ENCODE measurements around the gene ZC3H4.

Gene ZC3H4

GRCh38 chr19:47132194-47132852 is 18.7 kb upstream of the ZC3H4 start:
- no peak for DNase-seq

GRCh38 chr19:47130589-47131227 is 17.1 kb upstream of the ZC3H4 start, which contains the start of gene SAE1:
Gene SAE1, plus strand, starts transcription at chr19:47130835. Its CDS starts 96 bp downstream, at chr19:47130931.
- peak; percentile 96 to 98 for DNase-seq

DNA sequence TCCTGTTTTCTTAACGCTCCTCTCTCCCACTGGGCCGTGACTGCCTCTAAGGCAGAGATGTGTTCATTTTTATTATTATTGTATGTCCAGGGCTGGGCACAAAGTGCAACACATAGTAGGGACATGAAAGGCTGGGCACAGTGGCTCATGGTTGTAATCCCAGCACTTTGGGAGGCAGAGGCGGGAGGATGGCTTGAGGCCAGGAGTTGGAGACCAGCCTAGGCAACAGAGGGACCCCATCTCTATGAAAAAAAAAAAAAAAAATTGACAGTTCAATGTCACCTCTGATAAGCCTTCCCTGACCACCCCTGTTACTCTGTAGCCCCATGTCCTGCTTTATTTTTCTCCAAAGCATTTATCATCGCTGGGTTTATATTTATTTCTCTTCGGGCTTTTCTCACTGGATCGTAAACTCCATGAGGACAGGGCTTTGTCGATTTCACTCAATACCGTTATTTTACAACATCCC is 16.6 kb upstream of the ZC3H4 start:
- no peak for DNase-seq

DNA sequence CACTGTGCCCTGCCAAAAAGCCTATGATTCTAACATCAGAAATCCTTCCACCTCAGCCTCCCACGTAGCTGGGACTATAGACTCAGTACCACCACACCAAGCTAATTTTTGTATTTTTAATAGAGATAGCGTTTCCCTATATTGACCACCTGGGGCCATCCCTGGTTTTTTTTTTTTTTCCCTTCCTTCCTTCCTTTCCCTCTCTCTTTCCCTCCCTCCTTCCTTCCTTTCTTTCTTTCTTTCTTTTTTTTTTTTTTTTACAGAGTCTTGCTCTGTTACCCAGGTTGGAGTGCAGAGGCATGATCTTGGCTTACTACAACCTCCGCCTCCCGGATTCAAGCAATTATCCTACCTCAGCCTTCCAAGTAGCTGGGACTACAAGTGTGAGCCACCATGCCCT is 16.0 kb upstream of the ZC3H4 start:
- no peak for DNase-seq

DNA sequence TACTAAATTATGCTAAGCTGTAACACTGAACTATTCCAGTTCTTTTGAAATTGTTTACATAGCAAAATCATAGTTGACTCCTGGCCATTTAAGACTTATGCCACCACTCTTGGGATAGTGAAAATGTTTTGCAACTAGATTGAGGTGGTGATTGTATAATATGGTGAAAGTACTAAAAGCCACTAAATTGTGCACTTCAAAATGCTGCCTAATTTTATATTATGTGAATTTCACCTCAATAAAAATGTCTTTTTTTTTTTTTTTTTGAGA is 12.0 kb upstream of the ZC3H4 start:
- no peak for DNase-seq

GRCh38 chr19:47124937-47125668 is 11.5 kb upstream of the ZC3H4 start:
- peak; percentile 62 to 83 for DNase-seq

DNA sequence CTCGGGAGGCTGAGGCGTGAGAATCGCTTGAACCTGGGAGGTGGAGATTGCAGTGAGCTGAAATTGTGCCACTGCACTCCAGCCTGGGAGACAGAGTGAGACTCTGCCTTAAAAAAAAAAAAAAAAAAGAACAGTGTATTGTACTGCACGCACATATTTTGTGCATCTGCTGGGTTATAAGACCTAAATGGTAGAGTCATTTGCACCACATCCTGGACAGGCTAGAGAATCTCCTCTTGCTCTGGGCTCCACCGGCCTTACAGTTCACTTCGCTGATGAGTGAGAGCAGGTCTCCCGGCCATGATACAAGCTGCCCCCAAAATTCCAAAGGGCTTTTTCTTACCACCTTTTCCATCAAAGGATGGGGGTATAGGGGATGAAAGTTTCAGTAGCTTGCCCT is 9.8 kb upstream of the ZC3H4 start:
- no peak for DNase-seq

DNA sequence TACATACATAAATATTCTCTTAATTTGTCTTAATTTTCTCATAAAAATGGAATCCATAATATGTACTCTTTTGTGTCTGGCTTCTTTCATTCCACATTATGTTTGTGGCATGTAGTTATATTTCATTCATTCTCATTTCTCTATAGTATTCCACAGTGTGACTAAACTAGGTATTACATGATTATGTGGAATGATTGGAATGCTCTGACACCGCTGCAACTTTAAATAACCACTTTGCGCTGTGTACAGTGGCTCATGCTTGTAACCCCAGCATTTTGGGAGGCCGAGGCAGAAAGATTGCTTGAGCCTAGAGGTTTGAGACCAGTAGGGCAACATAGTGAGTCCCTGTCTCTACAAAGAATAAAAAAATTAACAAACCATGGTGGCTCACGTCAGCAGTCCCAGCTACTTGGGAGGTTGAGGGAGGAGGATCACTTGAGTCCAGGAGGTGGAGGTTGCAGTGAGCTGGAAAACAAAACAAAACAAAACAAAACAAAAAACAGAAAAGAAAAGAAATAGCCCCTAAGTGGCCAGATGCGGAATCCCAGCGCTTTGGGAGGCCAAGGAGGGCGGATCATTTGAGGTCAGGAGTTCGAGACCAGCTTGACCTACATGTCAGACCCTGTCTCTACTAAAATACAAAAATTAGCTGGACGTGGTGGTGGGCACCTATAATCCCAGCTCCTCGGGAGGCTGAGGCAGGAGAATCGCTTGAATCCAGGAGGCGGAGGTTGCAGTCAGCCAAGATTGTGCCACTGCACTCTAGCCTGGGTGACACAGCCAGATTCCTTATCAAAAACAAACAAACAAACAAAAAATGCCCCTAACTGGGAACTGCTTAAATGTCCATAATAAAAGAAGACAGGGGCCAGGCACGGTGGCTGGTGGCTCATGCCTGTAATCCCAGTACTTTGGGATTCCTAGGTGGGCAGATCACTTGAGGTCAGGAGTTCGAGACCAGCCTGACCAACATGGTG is 9.1 kb upstream of the ZC3H4 start:
- DNase-seq: no peak

DNA sequence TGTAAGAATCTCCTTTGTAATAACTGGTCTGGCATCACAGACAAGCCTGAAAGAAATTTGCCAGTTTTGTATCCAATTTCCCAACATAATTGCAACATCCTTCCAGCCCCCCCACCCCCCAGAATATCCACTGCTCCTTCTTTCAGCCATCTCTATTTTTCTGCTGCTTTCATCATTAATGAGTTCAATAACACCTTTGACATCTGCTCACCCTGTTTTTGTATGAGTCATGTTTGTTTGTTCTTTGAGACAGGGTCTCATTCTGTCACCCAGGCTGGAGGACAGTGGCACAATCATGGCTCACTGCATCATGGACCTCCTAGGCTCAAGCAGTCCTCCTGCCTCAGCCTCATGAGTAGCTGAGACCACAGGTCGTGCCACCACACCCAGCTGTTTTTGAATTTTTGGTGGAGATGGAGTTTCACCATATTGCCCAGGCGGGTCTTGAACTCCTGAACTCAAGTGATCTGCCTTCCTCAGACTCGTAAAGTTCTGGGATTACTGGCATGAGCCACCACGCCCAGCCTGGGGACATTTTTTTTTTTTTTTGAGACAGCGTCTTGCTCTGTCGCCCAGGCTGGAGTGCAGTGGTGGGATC is 7.0 kb upstream of the ZC3H4 start:
- DNase-seq: no peak

GRCh38 chr19:47113850-47114651 is 475 bp upstream of the ZC3H4 start:
- no peak for DNase-seq

DNA sequence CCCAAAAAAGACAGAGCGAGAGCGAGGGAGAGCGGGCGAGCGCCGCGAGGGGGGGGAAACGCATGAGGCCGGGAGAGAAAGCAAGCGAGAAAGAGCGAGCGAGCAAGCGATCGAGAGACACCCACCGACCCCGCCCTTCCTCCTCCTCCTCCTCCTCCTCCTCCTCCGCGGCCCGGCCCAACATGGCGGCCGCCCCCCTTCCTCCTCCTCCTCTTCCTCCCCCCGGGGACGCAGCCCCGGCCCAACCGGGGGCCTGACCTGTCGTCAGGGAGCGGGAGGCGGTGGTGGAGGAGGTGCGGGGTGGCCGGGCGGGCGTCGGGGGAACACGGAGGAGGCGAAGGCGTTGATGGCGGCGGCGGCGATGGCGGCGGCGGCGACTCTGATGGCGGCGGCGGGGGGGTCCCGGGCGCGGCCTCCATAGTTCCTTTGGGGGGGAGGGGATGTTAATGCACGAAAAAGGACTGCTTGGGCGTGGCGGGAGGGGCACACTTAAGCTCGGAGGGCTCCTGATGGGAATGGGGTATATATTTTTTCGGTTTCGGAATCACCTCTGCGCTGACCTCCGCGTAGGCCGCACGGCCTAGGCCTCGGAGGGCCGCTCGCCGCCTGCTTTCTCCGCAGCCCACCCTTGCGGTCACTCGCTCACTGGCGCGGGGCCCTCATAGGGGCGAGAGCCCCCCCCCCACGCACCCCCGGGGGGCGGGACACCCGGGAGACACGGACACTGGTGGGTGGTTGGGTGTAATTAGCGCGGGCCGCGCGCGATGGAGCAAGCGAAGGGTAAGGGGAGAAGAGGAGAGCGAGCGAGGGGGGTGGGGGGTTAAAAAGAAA is 1.2 kb downstream of the ZC3H4 start:
- DNase-seq: peak; percentile 77 to 80

DNA sequence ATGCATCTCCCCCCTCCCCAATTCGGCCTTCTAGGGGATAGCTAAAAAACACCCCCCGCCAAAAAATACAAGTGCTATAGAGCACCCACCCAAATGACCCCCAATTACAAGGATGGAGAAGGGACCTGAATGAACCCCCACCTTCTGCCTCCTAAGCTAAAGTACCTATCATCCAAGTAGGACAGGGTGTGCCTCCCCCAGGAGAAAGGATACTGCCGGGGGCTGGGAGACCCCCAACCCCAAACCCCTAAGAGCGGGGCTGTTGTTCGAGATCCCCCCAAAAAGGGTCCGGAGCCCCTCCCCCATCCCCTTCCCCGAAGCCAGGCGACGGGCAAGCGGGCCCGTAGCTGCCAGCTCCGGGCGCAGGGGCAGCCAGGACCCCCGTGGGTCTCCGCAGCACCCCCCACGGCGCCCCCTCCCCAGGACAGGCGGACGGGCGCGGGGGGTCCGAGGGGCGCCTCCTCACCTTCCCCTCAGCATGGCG is 1.9 kb downstream of the ZC3H4 start:
- DNase-seq: no peak

GRCh38 chr19:47111006-47111621 is 2.5 kb downstream of the ZC3H4 start:
- peak; percentile 66 to 86 for DNase-seq

- DNase-seq: peak in 1 of 2 donors; percentile 5
Observed at GRCh38 chr19:47110521-47111005, 3.0 kb downstream of the ZC3H4 start.

- DNase-seq: peak; percentile 51 to 61
Observed at GRCh38 chr19:47109541-47110375, 3.8 kb downstream of the ZC3H4 start.

DNA sequence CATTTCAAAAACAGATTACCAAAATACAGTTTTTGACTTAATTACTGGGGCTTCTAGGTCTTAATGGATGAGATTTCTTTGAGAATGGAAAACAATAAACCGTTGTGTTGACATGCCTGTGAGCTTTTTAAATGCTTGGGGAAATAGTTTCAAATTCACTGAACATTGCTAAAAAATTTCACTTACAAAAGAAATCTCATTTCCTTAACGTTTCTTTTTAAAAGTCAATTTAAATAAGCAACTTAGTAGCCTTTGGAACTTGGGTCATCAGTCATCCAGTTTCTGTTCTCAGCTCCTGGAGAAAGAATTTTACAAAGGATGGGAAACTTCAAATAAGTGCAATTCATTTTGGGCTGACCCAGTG is 4.4 kb downstream of the ZC3H4 start:
- no peak for DNase-seq

- DNase-seq: no peak
Observed at GRCh38 chr19:47107953-47108746, 5.4 kb downstream of the ZC3H4 start.
